ENCODE data around the gene IL4I1. TPM values are rescaled to one million over a fixed set of nuclear protein-coding genes. Genes with fewer than 3 reads are reported as not detected.

Gene IL4I1
- total and polyA plus RNA-seq, 2 donors (not counting 1 experiment from before 2014, with no cell fraction given): 0.48 to 3.1 TPM

- no peaks in the 10 kb centered on the region for H3K27me3 ChIP-seq (replicated peaks in 1 of 4; ENCODE audit: control extremely low read depth in 1 of 4, control insufficient read depth in 3 of 4, insufficient read depth in 4 of 4, low read length in 3 of 4)
- H3K36me3 ChIP-seq (replicated peaks in 1 of 2; ENCODE audit: control extremely low read depth in 1 of 2, control insufficient read depth in 1 of 2, extremely low read depth in 1 of 2, insufficient read depth in 2 of 2, low read length in 1 of 2): peaks cover 0 to 62% of the 10 kb centered on the region in 2 experiments
- peaks cover 8% of the 10 kb centered on the region for H3K79me2 ChIP-seq (ENCODE audit: control insufficient read depth, insufficient read depth, low read length)
- peaks cover 7 to 12% of the 10 kb centered on the region in 2 donors for H3K4me1 ChIP-seq (ENCODE audit: control insufficient read depth in 2 of 2, insufficient read depth in 2 of 2, low read length in 2 of 2)
- ChIA-PET POLR2A (no interaction called here), CTCF (no interaction called here)
- H3K4me1 Mint-ChIP-seq: peaks cover 11% of the 10 kb centered on the region
- intact Hi-C loops (cut with micrococcal nuclease): no loop called here
- TF ChIP-seq CTCF (IDR thresholded peaks at IDR 0.05) (no peak), EZH2 (IDR thresholded peaks at IDR 0.05; ENCODE audit: borderline replicate concordance, insufficient read depth, low read depth, low read length, poor library complexity, severe bottlenecking) (no peak)
- no peaks in the 10 kb centered on the region for H3K27me3 Mint-ChIP-seq
- H3K9me3 Mint-ChIP-seq (ENCODE audit: insufficient read depth): no peaks in the 10 kb centered on the region
- no peak overlapping the region for H2AFZ ChIP-seq (ENCODE audit: insufficient read depth, low read depth, low read length, poor library complexity, severe bottlenecking)
- 96% methylated on average over 14 of the region's 14 CpGs for WGBS (ENCODE audit: insufficient coverage)
- DNase-seq (no peak), ATAC-seq (ENCODE audit: low read depth) (no peak)
- H3K4me2 ChIP-seq (replicated peaks; ENCODE audit: low read depth, low read length, poor library complexity, severe bottlenecking): no peak overlapping the region
- peaks cover 50% of the 10 kb centered on the region for H4K20me1 ChIP-seq (ENCODE audit: control insufficient read depth, insufficient read depth, low read length, poor library complexity, severe bottlenecking)
- no peak overlapping the region for H3K27ac Mint-ChIP-seq
- no peak overlapping the region for H3K4me3 ChIP-seq (ENCODE audit: control extremely low read depth in 1 of 5, extremely low read depth in 1 of 5, insufficient read depth in 1 of 5, low read depth in 2 of 5, low read length in 4 of 5)
- H3K9me3 ChIP-seq (ENCODE audit: control extremely low read depth in 1 of 3, control insufficient read depth in 2 of 3, insufficient read depth in 1 of 3, low read length in 2 of 3): no peaks in the 10 kb centered on the region
- no peak overlapping the region for H3K9ac ChIP-seq (ENCODE audit: low read length)
- H3K27ac ChIP-seq (ENCODE audit: low read length in 2 of 2): no peak overlapping the region
- no peak overlapping the region for H3K4me3 Mint-ChIP-seq
These were observed 14.0 kb downstream of the IL4I1 start for GRCh38 chr19:49882643-49883042.

GRCh38 chr19:49881672-49882394, 14.9 kb downstream of the IL4I1 start:
- Histone ChIP-seq H3K4me2 (replicated peaks; ENCODE audit: low read depth, low read length, poor library complexity, severe bottlenecking) (no peak overlapping the region), H3K27me3 (replicated peaks in 1 of 4; ENCODE audit: control extremely low read depth in 1 of 4, control insufficient read depth in 3 of 4, insufficient read depth in 4 of 4, low read length in 3 of 4) (no peaks in the 10 kb centered on the region), H3K79me2 (ENCODE audit: control insufficient read depth, insufficient read depth, low read length) (peaks cover 8% of the 10 kb centered on the region), H3K36me3 (replicated peaks in 1 of 2; ENCODE audit: control extremely low read depth in 1 of 2, control insufficient read depth in 1 of 2, extremely low read depth in 1 of 2, insufficient read depth in 2 of 2, low read length in 1 of 2) (peaks cover 0 to 62% of the 10 kb centered on the region in 2 experiments), H4K20me1 (ENCODE audit: control insufficient read depth, insufficient read depth, low read length, poor library complexity, severe bottlenecking) (peaks cover 47% of the 10 kb centered on the region), H2AFZ (ENCODE audit: insufficient read depth, low read depth, low read length, poor library complexity, severe bottlenecking) (no peak overlapping the region), H3K9ac (ENCODE audit: low read length) (no peak overlapping the region), H3K27ac (ENCODE audit: low read length in 2 of 2) (no peak overlapping the region), H3K9me3 (ENCODE audit: control extremely low read depth in 1 of 3, control insufficient read depth in 2 of 3, insufficient read depth in 1 of 3, low read length in 2 of 3) (no peaks in the 10 kb centered on the region), H3K4me1 (ENCODE audit: control insufficient read depth in 2 of 2, insufficient read depth in 2 of 2, low read length in 2 of 2) (peaks cover 7 to 12% of the 10 kb centered on the region in 2 donors), H3K4me3 (ENCODE audit: control extremely low read depth in 1 of 5, extremely low read depth in 1 of 5, insufficient read depth in 1 of 5, low read depth in 2 of 5, low read length in 4 of 5) (no peak overlapping the region)
- H3K27ac Mint-ChIP-seq: no peak overlapping the region
- TF ChIP-seq CTCF (IDR thresholded peaks at IDR 0.05) (no peak), EZH2 (IDR thresholded peaks at IDR 0.05; ENCODE audit: borderline replicate concordance, insufficient read depth, low read depth, low read length, poor library complexity, severe bottlenecking) (no peak)
- no peaks in the 10 kb centered on the region for H3K9me3 Mint-ChIP-seq (ENCODE audit: insufficient read depth)
- DNase-seq (no peak), ATAC-seq (ENCODE audit: low read depth) (no peak)
- peaks cover 11% of the 10 kb centered on the region for H3K4me1 Mint-ChIP-seq
- no peaks in the 10 kb centered on the region for H3K27me3 Mint-ChIP-seq
- 100% methylated on average over 19 of the region's 31 CpGs for WGBS (ENCODE audit: insufficient coverage)
- ChIA-PET POLR2A (no interaction called here), CTCF (interaction anchor here (1.6 kb wide), 1 partner anchor 9 kb away, joined by 5 read pairs; no protein-coding TSS in a partner anchor)
- intact Hi-C loops (cut with micrococcal nuclease): no loop called here
- no peak overlapping the region for H3K4me3 Mint-ChIP-seq

Data from B cell (primary cell).